Right ventricle myocardium superior (tissue), 1 donor: ENCODE data around the gene ADRA2A. TPM values are rescaled to one million over a fixed set of nuclear protein-coding genes. Genes with fewer than 3 reads are reported as not detected.

Experiments used
- ATAC-seq: fragments of 200-7000 bp; cut with Tn5 transposase; one replicate; pipeline ENCODE4 v1.9.1; 2020; ENCODE audit warnings: mild to moderate bottlenecking; ENCODE audit not compliant: poor library complexity
- DNase-seq: peaks from one replicate; pipeline ENCODE4 v3.0.0-alpha.2; 2020
- intact Hi-C: fragments of 100-400 bp; cut with DNase I; formaldehyde crosslinking; loops from one replicate; pipeline ENCODE4 v1.11.2; 2022
- long read RNA-seq: library from polyadenylated mRNA; unstranded; transcript quantifications from one replicate; pipeline ENCODE4 v2.0.0, GENCODE V29; 2021
- total RNA-seq: library from RNA; stranded (reverse); fragmentation: NEBNext Ultra II Directional; extraction: Animal tissue kit (Norgen Biotek cat#: 25700); gene quantifications from one replicate; pipeline ENCODE4 v1.2.1, GENCODE V29; 2021
- donor health status: DM: no; HTN: yes; CAD: no; lungs with severe emphysema.

ADRA2A gene
- total RNA-seq: 0.67 TPM
- long read RNA-seq, partial matches to known transcripts: 0 of 4 reads
- long read RNA-seq, other reads (novel, unspliced or antisense): 0 of 4 reads

GRCh38 chr10:111076682-111077478, at the start of gene ADRA2A:
ADRA2A (plus strand) TSS chr10:111077029; CDS start chr10:111077997, 968 bp downstream.
- intact Hi-C loops: loop anchor here (10.0 kb wide), 1 partner anchor 288 kb away; no protein-coding TSS in a partner anchor
- ATAC-seq (peak; percentile 86), DNase-seq (peak; percentile 55)

- ATAC-seq (no peak), DNase-seq (no peak)
- intact Hi-C loops: no loop called here
These were observed 46.6 kb upstream of the ADRA2A start for GRCh38 chr10:111030042-111030750.

- DNase-seq (no peak), ATAC-seq (no peak)
- intact Hi-C loops: no loop called here
These were observed 42.1 kb upstream of the ADRA2A start for GRCh38 chr10:111034598-111035310.

GRCh38 chr10:111035542-111035941, 41.3 kb upstream of the ADRA2A start:
- intact Hi-C loops: no loop called here
- no peak for ATAC-seq
- no peak for DNase-seq

GRCh38 chr10:111037858-111038257, 39.0 kb upstream of the ADRA2A start:
- DNase-seq (no peak), ATAC-seq (no peak)
- intact Hi-C loops: no loop called here

DNA sequence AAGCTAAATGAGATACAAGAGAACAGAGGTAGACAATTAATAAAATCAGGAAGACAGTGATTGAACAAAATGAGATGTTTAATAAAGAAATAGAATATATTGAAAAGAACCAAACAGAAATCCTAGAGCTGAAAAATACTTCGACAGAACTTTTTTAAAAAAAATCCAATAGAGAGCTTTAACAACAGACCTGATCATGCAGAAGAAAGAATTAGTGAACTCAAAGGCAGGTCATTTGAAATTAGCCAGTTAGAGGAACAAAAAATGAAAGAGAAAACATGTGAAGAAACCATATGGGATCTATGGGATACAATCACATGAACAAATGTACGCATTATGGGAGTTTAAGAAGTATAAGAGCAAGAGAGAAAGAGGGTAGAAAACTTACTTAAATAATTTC, 37.3 kb upstream of the ADRA2A start:
- ATAC-seq (no peak), DNase-seq (no peak)
- intact Hi-C loops: no loop called here

GRCh38 chr10:111057006-111057405, 19.8 kb upstream of the ADRA2A start:
- ATAC-seq: no peak
- intact Hi-C loops: no loop called here
- DNase-seq: no peak

GRCh38 chr10:111063471-111063870, 13.4 kb upstream of the ADRA2A start:
- no peak for DNase-seq
- intact Hi-C loops: no loop called here
- no peak for ATAC-seq

DNA sequence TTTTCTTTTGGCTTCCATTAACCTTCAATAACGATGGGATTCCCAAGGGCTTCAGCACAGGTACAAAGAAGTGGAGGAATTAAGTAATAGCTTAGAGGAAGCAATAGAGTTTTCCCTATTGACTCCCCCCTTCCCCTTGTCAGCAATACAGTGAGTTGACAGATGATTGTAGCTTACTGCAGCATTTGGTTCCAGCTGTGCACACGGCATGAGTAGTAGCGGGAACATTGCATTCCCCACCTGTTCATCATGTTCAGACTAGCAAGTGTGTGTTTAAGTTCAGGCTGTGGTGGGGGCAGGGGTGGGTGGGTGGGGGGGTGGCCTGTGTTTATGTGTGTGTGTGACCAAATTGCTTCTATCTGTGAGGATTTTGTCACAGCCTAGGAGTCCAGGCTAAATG, 4.6 kb upstream of the ADRA2A start:
- ATAC-seq: no peak
- no peak for DNase-seq
- intact Hi-C loops: loop anchor here (10.0 kb wide), 1 partner anchor 293 kb away; no protein-coding TSS in a partner anchor

DNA sequence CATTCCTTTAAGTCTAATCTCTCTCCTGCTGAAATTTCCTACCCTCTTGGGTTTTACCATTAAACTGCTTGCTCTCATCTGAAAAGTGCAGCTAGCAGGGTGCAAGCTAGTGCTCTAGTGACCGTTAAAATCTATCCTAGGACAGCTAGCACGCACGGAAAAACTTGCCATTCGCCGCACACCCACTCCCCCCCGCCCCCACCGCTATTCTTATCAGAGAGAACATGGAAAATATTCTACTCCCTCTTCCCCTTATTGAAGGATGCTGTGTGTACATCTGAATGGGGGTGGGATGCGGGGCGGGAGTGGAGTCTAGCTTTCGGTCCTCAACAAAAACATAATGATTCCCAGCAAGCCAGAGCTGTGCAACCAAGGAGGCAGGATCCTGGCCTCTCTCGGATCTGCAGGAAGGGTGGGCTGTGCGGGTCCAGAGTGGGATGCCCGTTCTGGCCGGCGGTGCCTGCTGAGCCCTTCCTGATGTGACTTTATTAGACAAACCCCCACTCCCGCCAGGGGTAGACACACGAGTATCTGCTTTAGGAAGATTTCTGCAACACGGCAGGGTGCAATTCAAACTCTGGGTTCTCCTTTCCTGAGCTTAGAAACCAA, 1.1 kb upstream of the ADRA2A start:
- intact Hi-C loops: loop anchor here (10.0 kb wide), 1 partner anchor 289 kb away; no protein-coding TSS in a partner anchor
- DNase-seq (no peak), ATAC-seq (no peak)

DNA sequence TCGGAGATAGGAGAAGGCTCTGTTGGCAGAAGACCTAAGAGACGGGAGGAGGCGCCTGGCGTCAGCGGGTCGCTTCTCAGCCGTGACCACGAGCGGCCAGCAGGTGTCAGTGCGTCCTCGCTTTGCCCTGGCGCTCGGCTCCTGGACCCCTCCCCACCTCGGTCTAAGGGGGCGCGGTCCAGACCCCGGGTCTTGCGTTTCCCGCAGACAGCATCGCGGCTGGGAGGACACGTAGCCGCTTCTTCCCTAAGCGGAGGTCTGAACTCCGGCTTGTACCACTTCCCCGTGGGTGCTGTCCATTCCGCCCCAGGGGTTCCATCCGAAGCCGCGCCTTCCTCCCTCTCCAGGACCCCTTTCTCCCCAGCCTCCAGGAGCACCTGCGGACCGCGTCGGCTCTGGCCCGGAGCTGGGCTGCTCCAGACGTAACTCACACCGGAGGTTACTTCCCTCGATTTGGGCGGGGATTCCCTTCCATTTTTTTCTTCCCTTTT, 593 bp upstream of the ADRA2A start:
- ATAC-seq (peak; percentile 93), DNase-seq (peak; percentile 75)
- intact Hi-C loops: loop anchor here (10.0 kb wide), 1 partner anchor 289 kb away; no protein-coding TSS in a partner anchor

GRCh38 chr10:111077479-111077784, 603 bp downstream of the ADRA2A start:
- no peak for ATAC-seq
- DNase-seq: no peak
- intact Hi-C loops: loop anchor here (10.0 kb wide), 1 partner anchor 287 kb away; no protein-coding TSS in a partner anchor

DNA sequence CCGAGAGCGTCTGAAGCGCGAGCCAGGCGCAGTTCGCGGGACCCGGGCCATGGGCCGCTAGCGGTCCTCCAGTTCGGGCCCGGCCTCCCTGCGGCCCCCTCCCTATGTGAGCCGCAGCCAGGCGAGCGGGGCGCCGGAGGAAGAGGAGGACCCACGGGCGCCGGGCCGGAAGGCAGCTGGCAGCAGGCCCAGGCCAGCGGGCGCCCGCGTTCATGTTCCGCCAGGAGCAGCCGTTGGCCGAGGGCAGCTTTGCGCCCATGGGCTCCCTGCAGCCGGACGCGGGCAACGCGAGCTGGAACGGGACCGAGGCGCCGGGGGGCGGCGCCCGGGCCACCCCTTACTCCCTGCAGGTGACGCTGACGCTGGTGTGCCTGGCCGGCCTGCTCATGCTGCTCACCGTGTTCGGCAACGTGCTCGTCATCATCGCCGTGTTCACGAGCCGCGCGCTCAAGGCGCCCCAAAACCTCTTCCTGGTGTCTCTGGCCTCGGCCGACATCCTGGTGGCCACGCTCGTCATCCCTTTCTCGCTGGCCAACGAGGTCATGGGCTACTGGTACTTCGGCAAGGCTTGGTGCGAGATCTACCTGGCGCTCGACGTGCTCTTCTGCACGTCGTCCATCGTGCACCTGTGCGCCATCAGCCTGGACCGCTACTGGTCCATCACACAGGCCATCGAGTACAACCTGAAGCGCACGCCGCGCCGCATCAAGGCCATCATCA, 1.1 kb downstream of the ADRA2A start:
- ATAC-seq (peak; percentile 41), DNase-seq (peak; percentile 51)
- intact Hi-C loops: loop anchor here (10.0 kb wide), 1 partner anchor 287 kb away; no protein-coding TSS in a partner anchor

GRCh38 chr10:111078505-111079185, 1.8 kb downstream of the ADRA2A start:
- intact Hi-C loops: loop anchor here (10.0 kb wide), 1 partner anchor 286 kb away; no protein-coding TSS in a partner anchor
- ATAC-seq: no peak
- no peak for DNase-seq

DNA sequence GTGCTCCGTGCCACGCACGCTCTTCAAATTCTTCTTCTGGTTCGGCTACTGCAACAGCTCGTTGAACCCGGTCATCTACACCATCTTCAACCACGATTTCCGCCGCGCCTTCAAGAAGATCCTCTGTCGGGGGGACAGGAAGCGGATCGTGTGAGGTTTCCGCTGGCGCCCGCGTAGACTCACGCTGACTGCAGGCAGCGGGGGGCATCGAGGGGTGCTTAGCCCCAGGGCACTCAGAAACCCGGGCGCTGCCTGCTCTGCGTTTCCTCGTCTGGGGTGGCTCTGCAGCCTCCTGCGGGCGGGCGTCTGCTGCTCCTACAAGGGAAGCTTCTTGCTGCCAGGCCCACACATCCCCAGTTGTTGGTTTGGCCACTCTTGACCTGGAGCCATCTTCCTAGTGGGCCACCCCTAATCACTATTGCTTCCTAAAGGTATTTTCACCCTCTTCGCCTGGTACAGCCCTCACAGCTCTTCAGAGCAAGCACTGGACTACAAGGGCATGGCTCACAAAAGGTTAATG, 2.5 kb downstream of the ADRA2A start:
- DNase-seq (no peak), ATAC-seq (no peak)
- intact Hi-C loops: loop anchor here (10.0 kb wide), 1 partner anchor 286 kb away; no protein-coding TSS in a partner anchor

DNA sequence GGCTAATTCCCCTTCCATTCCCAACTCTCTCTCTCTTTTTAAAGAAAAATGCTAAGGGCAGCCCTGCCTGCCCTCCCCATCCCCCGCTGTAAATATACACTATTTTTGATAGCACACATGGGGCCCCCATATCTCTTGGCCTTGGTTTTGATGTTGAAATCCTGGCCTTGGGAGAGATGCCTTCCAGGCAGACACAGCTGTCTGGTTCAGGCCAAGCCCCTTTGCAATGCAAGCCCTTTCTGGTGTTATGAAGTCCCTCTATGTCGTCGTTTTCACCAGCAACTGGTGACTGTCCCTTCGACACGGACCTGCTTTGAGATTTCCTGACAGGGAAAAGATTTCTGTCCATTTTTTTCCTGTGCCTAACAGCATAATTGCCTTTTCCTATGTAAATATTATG, 3.0 kb downstream of the ADRA2A start:
- ATAC-seq: no peak
- intact Hi-C loops: loop anchor here (10.0 kb wide), 1 partner anchor 285 kb away; no protein-coding TSS in a partner anchor
- DNase-seq: no peak

- intact Hi-C loops: no loop called here
- DNase-seq: no peak
These were observed 3.4 kb downstream of the ADRA2A start for GRCh38 chr10:111080224-111080623.

More at GRCh38 chr10:111080224-111080623, 3.4 kb downstream of the ADRA2A start:
- no peak for ATAC-seq
